Measurements from ENCODE around the gene DTWD2.
"Not testable (repeated sequence)": the region's sequence is repeated elsewhere in the genome, so short reads cannot be mapped to it uniquely, and the experiment has no call there.

Gene DTWD2

DNA sequence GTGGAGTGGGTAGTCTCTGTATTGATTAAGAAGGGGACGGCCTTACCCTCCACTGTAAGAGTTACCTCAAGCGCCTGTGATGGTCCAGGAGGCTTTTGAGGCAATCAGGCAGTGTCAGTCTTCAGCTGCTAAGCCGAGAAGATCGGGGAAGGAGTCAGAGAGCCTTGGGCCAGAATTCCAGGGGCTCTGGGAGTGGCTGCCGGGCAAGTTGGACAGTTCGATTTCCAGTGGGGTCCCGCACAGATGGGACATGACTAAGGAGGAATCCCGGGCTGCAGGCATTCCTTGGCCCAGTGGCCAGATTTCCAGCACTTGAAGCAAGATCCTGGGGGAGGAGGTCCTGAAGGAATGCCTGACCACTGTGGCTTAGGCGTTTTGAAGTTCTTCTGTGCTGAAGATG, 38.0 kb downstream of the DTWD2 start:
- not testable (repeated sequence) for DNase-seq (ENCODE audit: low read depth)

DNA sequence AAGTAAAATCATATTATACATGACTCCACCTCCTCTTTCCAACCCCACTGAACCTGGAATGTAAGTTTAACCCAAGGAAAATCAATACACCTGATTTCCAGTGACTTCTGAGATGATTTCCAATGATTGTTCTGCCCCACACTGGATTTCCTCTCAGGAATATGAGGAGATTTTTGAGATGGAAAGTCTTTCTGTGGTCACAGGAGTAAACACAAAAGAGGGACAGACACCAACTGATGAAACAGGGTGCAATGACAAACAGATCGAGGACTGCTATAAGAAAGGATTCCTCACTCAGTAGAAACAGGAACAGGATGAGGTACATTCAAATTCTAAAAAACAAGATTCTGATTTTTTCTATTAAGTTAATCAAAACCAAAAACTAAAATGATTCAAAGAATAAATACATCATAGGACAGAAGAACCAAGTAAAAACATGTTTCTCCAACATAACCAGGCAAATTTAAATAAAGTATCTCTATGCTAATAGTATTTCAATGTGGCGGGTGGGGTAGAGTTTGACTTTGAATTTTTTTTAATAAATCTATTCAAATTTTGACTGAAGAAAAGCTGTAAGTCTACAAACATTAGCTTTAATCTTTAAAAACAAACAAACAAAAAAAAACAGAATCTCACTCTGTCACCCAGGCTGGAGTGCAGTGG, 42.1 kb downstream of the DTWD2 start:
- DNase-seq (ENCODE audit: low read depth) = no peak

DNA sequence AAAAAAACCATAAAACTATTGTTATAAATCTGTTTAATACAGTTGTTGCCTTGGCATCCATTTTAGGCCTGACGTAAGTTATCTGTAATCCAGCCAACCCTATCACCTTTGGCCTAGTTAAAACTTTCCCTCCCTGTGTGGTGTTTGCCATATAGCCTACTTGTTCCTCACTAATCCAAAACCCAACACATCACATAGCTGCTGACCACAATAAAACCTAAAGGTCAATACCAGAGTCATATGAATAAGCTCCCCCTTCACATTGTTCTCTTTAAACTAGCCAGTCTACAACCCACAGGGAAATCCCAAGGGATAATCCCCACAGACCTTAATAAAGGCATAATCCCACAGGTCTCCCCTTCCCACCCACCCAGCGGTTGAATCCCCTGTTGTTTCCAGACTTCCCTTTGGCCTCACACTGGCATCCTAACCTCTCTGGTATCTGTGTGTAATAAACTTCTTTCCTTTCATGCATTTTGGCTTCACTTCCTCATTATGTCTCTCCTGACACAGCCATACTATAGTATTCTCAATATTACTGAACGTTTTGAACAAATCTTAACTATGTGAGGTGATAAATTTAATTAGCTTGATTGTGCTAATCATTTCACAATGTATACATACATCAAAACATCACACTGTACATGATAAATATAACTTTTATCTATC, 50.8 kb downstream of the DTWD2 start:
- no peak for DNase-seq (ENCODE audit: low read depth)

DNA sequence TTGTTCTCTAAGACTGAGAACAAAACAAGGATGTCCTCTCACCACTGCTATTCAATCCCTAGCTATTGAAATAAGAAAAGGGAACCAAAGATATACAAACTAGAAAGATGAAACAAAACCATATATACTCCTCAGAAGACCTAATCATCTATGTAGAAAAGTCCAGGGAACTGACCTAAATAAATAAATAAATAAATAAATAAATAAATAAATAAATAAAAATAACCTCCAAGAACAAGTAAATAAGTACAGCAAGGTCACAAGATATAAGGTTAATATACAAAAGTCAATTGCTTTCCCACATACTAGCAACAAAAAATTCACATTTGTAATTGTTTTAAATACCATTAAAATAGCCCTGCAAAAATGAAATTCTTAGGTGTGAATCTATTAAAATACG, 54.6 kb downstream of the DTWD2 start:
- no peak for DNase-seq (ENCODE audit: low read depth)

DNA sequence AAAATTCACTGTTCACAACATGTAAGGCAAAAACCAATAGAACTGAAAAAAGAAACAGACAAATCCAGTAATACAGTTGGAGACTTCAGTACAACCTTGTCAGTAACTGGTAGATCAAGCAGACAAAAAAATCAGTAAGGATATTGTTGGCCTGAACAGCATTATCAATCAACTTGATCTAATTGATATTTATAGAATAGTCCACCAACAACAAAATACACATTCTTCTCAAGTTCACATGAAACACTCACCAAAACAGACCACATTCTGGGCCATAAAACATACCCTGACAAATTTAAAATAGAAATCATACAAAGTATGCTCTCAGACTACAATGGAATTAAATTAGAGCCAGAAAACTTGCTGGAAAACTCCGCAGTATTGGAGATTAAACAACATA, 56.8 kb downstream of the DTWD2 start:
- no peak for DNase-seq (ENCODE audit: low read depth)

DNA sequence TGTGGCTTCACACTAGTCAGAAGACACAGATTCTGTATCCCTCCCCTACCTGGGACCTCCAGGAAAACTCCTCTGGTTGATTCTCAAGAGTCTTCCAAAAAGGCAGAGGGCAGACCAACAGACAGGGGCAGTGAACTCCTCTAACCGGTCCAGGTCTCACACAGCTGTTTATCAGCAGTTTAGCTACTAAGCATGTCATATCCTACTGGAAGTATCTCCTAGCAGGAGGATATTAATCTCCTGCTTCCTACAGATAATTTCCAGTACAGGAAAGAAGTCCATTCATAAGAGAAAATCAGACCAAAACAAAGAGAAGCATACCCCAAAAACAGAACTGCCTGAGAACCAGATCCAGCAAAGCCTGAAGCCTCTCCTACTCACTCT, 64.3 kb downstream of the DTWD2 start:
- no peak for DNase-seq (ENCODE audit: low read depth)

DNA sequence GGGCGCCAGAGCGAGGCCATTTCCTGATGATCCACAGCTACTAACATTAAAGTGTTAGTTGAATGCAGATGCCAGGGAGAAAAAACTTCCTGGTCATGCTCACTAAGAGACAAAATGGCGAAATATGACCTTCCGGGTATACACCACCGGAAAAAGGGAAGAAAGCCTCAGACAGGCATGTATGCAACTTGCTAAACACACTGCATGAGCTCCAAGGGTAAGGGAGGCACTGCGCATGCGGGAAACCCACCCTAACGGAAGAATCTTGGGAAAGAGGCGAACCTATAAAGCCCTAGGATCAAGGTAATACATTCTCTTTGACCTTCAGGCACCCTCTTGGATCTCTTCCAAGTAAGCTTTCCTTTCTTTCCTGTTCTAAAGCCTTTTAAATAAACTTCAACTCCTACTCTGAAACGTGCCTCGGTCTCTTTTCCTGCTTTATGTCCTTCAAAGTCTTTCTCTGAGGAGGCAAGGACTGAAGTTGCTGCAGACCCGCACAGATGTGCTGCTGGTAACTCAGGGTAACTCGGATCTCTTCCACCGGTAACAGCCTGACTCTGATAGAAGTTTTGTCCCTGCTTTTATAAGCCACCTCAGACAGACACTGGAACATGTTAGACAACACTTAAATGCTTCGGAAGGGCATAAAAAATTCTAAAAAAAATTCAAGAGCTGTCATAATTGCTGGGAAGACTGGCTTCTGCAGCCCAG, 64.9 kb downstream of the DTWD2 start:
- DNase-seq (ENCODE audit: low read depth) = no peak

DNA sequence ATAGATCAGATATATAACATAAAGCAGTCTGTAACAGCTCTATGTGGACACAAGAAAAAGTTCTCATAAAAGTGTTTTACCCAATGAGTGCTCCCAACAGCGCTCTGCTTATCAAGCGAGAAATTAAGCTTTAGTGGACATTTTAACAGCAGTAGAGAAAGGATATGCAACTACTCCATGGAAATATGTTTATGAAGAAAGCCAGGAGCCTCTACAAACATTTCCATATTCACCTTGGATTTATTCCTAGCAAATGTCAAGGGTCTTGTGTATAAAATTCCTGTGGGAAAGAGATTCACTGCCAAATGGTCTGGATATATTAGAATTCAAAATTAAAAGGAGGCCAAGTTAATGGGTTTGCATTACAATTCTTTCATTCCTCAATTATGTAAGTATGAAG, 66.5 kb downstream of the DTWD2 start:
- DNase-seq (ENCODE audit: low read depth) = no peak

DNA sequence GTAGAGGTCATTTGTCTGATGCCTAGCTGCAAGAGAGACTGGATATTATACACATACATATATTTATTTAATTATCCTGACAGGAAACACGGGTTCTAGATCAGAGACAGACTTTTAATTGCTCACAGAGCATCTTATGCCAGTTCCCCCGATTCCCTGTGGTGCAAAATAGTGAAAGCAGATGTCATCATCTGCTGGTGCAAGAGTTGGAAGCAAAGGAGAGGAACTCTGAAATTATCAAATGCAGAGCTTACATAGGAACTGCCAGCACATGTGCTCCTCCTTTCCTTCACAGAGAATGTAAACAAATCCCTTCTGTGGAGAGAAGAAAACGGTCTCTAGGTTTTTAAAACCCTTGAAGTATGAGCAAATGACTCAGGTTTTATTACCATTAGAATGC, 69.3 kb downstream of the DTWD2 start:
- DNase-seq (ENCODE audit: low read depth) = no peak

DNA sequence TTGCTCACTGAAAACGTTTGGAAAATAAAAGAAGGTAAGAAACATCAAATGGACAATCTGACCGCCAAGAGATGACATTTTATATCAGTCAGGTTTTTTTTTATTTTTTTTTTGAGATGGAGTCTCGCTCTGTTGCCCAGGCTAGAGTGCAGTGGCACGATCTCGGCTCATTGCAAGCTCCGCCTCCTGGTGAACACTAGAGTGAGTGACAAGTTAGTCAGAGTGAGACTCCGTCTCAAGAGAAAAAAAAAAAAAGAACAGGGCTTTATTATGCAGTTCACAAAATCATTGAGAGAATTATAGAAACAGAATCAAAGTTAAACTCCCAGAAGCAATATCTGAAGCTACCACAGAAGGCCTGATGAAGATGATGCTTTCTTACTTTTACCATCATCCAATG, 70.1 kb downstream of the DTWD2 start:
- no peak for DNase-seq (ENCODE audit: low read depth)

DNA sequence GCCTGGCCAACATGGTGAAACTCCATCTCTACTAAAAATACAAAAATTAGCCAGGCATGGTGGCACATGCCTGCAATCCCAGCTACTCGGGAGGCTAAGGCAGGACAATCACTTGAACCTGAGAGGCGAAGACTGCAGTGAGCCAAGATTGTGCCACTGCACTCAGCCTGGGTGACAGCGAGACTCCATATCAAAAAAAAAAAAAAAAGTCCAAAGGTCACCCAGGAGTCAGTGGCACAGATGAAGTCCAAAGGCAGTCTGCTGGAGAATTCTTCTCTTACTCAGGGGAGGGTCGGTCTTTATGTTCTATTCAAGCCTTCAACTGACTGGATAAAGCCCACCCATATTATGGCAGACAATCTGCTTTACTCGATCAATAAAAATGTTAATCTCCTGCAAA, 80.8 kb downstream of the DTWD2 start:
- DNase-seq (ENCODE audit: low read depth) = not testable (repeated sequence)

DNA sequence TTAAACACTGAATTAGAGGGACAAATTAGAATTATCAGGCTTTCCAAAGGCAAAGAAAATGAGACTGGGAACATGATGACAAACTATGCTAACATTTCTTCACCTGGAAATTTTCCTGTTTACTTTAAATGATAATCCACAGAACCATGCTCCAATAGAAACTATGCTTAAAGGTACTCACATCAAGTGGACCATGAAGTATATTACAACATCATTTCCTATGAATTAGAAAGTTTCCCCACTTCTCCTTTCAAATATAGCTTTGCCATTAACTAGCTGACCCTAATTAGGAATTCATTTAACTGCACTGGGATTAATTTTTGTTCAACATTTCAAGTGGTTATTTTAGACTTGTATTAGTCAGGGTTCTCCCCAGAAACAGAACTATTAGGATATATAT, 81.4 kb downstream of the DTWD2 start:
- no peak for DNase-seq (ENCODE audit: low read depth)

DNA sequence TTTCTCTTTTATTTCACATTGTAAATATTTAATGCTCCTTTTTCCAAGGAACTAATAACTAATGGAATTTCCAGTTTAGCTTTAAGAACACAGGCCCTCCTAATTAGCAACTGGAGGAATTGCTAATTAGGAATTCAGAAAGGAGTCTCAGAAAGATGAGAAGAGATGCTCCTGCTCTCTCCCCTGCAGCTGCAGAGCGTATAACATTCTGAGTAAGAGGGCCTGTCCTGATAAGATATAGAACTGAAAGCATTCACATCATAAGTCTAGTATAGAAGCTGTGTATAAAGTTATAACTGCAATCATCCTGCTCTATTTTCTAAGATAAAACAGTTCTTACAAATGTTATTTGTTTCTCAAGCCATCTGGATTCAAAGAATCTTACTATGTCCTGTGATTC, 83.2 kb downstream of the DTWD2 start:
- DNase-seq (ENCODE audit: low read depth) = no peak

DNA sequence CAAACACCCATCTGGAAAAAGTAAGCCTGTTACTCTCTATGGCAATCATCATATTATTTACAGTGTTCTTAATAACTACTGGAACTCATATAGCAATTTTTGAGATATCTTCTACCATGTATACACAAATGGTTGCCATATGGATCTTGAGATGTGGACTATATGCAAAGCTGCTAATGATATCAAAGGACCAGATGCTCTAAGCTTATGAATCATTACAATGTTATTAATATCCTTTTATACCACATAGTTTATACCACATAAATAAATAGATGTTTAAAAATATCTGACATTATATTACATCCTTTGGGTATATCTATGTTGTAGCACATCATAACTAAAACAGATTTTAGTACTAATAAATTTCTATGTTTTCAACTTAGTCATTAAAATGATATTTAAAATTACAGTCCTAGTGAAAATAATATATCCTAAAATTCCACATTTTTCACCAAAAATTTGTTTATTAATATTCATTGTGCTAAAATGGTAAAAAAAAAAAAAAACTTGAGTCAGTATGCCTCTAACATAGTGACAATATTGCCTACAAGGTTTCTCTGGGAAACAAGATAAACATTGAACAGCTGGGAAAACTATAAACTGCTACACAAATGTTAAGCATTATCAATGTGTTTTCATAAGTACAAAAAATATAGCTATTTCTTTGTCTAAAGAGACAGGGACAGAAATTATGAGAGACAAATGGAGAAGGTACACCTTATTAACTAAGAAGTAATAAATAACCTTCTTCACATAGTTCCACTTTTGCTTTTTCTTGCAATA, 85.5 kb downstream of the DTWD2 start:
- DNase-seq (ENCODE audit: low read depth) = no peak

DNA sequence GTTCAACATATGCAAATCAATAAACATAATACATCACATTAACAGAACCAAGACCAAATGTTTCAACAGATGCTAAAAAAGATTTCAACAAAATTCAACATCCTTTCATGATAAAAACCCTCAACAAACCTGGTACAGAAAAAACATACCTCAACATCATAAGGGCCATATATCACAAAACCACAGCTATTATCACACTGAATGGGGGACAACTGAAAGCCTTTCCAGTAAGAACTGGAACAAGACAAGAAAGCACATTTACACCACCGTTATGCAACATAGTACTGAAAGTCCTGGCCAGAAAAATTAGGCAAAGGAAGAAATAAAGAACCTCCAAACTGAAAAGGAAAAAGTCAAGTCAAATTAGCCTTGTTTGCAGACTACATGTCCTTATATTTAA, 93.6 kb downstream of the DTWD2 start:
- no peak for DNase-seq (ENCODE audit: low read depth)

DNA sequence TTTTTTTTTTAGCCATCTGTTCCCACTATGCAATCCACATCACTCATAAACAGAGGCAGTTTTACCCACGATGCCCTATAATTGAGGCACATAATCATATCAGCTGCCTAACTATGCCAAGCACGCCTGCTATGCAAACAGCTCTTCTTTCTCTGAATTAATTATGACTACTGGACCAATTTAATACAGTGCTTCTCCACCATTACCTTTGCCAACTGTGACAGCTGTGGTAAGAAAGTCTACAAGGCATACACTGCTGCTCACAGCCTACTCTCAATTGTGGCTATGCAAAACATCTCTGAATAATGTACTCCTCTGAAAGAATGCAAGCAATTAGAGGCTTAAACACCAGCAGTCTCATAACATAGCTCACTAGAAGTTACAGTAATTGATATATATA, 97.1 kb downstream of the DTWD2 start:
- no peak for DNase-seq (ENCODE audit: low read depth)

DNA sequence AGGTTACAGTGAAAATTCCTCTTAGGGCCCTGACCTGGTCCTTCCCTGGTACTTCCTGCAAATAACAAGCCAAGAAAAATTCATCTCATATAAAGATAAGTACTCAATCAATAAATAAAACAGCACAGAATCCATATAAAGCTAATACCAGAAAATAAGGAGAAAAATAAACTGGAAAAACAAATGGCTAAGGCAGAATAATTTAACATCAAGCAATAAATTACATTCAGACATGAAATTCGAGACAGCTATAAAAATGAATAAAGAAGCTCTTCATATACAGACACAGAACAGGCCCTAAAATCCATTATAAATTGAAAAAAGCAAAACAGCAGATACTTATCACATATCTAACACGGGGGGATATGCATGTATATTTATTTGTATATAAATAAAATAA, 99.2 kb downstream of the DTWD2 start:
- no peak for DNase-seq (ENCODE audit: low read depth)

DNA sequence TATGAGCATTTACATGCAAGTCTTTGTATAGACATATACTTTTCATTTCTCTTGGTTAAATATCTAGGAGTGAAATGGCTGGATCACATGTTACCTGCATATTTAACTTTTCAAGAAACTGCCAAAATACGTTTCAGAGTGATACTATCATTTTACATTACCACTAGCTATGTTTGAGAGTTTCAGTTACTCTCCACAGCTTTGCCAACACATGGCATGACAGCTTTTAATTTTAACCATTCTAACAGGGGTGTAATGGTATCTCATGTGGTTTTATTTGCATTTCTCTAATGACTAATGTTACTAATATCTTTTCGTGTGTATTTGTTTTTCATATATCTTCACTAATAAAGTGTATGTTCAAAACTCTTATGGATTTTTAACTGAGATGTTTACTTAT, 99.8 kb downstream of the DTWD2 start:
- no peak for DNase-seq (ENCODE audit: low read depth)

DNA sequence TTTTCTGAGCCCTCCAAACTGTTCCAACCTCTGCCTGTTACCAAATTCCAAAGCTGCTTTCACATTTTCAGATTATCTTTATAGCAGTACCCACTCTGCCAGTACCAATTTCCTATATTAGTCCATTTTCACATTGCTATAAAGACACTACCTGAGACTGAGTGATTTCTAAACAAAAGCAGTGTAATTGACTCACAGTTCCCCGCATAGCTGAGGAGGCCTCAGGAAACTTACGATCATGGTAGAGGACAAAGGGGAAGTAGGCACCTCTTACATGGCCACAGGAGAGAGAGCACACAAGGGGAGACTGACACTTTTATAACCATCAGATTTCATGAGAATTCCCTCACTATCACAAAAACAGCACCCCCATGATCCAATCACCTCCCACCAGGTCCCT, 105.0 kb downstream of the DTWD2 start:
- no peak for DNase-seq (ENCODE audit: low read depth)

DNA sequence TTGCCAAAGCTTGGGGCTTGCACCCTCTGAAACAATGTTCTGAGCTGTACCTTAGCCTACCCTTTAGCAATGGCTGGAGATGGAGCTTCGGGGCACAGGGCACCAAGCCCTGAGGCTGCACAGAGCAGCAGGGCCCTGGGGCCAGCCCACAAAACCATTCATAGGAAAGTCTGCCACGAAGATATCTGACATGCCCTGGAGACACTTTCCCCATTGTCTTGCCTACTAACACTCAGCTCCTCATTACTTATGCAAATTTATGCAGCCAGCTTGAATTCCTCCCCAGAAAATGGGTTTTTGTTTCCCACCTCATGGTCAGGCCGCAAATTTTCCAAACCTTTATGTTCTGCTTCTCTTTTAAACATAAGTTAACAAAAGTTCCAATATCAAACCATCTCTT, 105.7 kb downstream of the DTWD2 start:
- DNase-seq (ENCODE audit: low read depth) = no peak

DNA sequence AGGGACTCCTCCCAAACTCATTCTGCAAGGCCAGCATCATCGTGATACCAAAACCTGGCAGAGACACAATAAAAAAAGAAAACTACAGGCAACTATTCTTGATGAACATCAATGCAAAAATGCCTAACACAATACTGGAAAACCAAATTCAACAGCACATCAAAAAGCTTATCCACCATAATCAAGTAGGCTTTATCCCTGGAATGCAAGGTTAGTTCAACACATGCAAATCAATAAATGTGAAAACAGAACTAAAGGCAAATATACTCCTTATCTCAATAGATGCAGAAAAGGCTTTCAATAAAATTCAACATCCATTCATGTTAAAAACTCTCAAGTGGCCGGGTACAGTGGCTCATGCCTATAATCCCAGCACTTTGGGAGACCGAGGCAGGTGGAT, 111.5 kb downstream of the DTWD2 start:
- DNase-seq (ENCODE audit: low read depth) = not testable (repeated sequence)

DNA sequence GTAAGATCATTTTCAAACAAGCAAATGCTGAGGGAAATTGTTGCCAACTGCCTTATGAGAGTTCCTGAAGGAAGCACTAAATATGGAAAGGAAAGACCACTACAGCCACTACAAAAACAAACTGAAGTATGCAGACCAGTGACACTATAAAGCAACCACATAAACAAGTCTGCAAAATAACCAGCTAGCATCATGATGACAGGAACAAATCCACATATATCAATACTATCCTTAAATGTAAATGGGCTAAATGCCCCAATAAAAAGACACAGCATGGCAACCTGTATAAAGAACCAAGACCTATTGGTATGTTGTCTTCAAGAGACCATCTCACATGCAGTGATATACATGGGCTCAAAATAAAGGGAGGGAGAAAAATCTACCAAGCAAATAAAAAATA, 113.2 kb downstream of the DTWD2 start:
- DNase-seq (ENCODE audit: low read depth) = no peak

DNA sequence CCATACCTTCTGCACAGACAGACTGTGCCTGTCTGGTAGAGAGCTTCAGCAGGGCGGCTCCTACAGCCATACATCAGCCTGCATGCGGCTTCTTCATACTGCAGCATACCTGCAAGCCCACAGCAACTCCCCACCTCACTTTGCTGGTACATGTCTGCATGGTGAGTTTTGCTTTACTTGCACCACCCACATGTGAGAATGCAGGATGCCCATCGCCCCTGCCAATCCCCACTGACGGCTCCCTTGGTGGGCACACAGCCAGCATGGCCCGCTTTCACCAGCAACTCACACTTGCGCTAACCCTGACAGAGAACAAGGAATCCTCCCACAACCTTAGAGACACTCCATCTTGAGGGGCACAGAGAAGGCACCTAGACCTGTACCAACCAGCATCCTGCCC, 114.9 kb downstream of the DTWD2 start:
- DNase-seq (ENCODE audit: low read depth) = no peak

Data from CMK (cell line).